HG02943 (cell line): Measurements from ENCODE around the gene CIITA.
"Not testable (repeated sequence)": the region's sequence is repeated elsewhere in the genome, so short reads cannot be mapped to it uniquely, and the experiment has no call there.

Experiments
- ATAC-seq: cut with Tn5 transposase; IDR thresholded peaks from one replicate; pipeline ENCODE4 v1.9.1; 2021; ENCODE audit warnings: mild to moderate bottlenecking, low read depth, moderate library complexity; ENCODE audit not compliant: unreplicated experiment

Gene CIITA

GRCh38 chr16:10911267-10911666, 34.3 kb downstream of the CIITA start:
- ATAC-seq: no peak

GRCh38 chr16:10916534-10916933, 39.5 kb downstream of the CIITA start:
- ATAC-seq: no peak

GRCh38 chr16:10918294-10919002, 41.4 kb downstream of the CIITA start:
- ATAC-seq: no peak

GRCh38 chr16:10919003-10919351, 42.0 kb downstream of the CIITA start:
- ATAC-seq: no peak

- no peak for ATAC-seq
Measured at GRCh38 chr16:10920726-10921427, 43.9 kb downstream of the CIITA start.

- no peak for ATAC-seq
Measured at GRCh38 chr16:10921536-10922327, 44.7 kb downstream of the CIITA start.

GRCh38 chr16:10922328-10923145, 45.5 kb downstream of the CIITA start:
- ATAC-seq: no peak

GRCh38 chr16:10923146-10923649, 46.2 kb downstream of the CIITA start:
- no peak for ATAC-seq

- ATAC-seq: no peak
Measured at GRCh38 chr16:10923650-10924214, 46.7 kb downstream of the CIITA start.

- not testable (repeated sequence) for ATAC-seq
Measured at GRCh38 chr16:10925285-10925684, 48.3 kb downstream of the CIITA start.

GRCh38 chr16:10926094-10926493, 49.1 kb downstream of the CIITA start:
- no peak for ATAC-seq

- no peak for ATAC-seq
Measured at GRCh38 chr16:10926867-10927266, 49.9 kb downstream of the CIITA start.

- ATAC-seq: no peak
Measured at GRCh38 chr16:10927497-10928112, 50.6 kb downstream of the CIITA start.

GRCh38 chr16:10929097-10929496, 52.1 kb downstream of the CIITA start:
- ATAC-seq: not testable (repeated sequence)

GRCh38 chr16:10929853-10930754, 53.1 kb downstream of the CIITA start:
- ATAC-seq: no peak

GRCh38 chr16:10930755-10931093, 53.7 kb downstream of the CIITA start:
- ATAC-seq: no peak

- no peak for ATAC-seq
Measured at GRCh38 chr16:10931134-10931533, 54.1 kb downstream of the CIITA start.

GRCh38 chr16:10931977-10932632, 55.1 kb downstream of the CIITA start:
- no peak for ATAC-seq
